H1 (cell line): Measurements from ENCODE around the gene PRLH. TPM values are rescaled to one million over a fixed set of nuclear protein-coding genes. Genes with fewer than 3 reads are reported as not detected.

Experiments used
- CTCF ChIA-PET: fragments of 300-600 bp; sonication (Branson Sonifier 250); formaldehyde crosslinking; loops from one replicate; lab custom pipeline; 2021; ENCODE audit not compliant: partially characterized antibody; lab: Charles Lee
- POLR2A ChIA-PET: fragments of 300-600 bp; sonication (Branson Sonifier 250); formaldehyde crosslinking; loops from one replicate; lab custom pipeline; 2021; ENCODE audit warnings: inconsistent platforms; ENCODE audit not compliant: partially characterized antibody; lab: Charles Lee
- DNase-seq, 2 experiments: peaks; one replicate each; pipeline versions ENCODE4 v3.0.0 to v3.0.0-alpha.2; 2010 to 2022; ENCODE audit warnings: low spot score in 2 of 2, low read depth in 1 of 2, mixed read lengths in 1 of 2
- FAIRE-seq: peaks from 2 replicates; lab custom pipeline; 2011; peaks lifted over from hg19 to GRCh38; lab: Jason Lieb, UNC
- H2AFZ ChIP-seq: 2 replicates; pipeline ENCODE4 v1.8.1; 2012; ENCODE audit warnings: low read length, inconsistent platforms
- H2AK5ac ChIP-seq: 2 replicates; pipeline ENCODE4 v1.6.1; 2013; ENCODE audit warnings: low read depth, low read length
- H2BK120ac ChIP-seq: replicated peaks from 2 replicates; pipeline ENCODE3; 2013; ENCODE audit warnings: low read depth, low read length, inconsistent platforms
- H2BK12ac ChIP-seq: 2 replicates; pipeline ENCODE4 v1.6.1; 2013; ENCODE audit warnings: low read depth, low read length
- H2BK15ac ChIP-seq: 2 replicates; pipeline ENCODE4 v1.6.1; 2013; ENCODE audit warnings: low read length
- H2BK20ac ChIP-seq: 2 replicates; pipeline ENCODE4 v1.6.1; 2013; ENCODE audit warnings: low read length
- H2BK5ac ChIP-seq: 2 replicates; pipeline ENCODE4 v1.6.1; 2013; ENCODE audit warnings: low read depth, low read length
- H3K14ac ChIP-seq: 2 replicates; pipeline ENCODE4 v1.6.1; 2013; ENCODE audit warnings: inconsistent platforms; ENCODE audit not compliant: insufficient read length
- H3K18ac ChIP-seq: 2 replicates; pipeline ENCODE4 v1.6.1; 2013; ENCODE audit warnings: low read length; ENCODE audit errors: extremely low read depth
- H3K23ac ChIP-seq: 2 replicates; pipeline ENCODE4 v1.6.1; 2013; ENCODE audit warnings: inconsistent platforms; ENCODE audit not compliant: insufficient read length
- H3K23me2 ChIP-seq: 2 replicates; pipeline ENCODE4 v1.6.1; 2013; ENCODE audit warnings: low read depth, low read length
- H3K27ac ChIP-seq: 2 replicates; pipeline ENCODE4 v1.6.1; 2011; ENCODE audit warnings: low read depth, low read length, inconsistent platforms
- H3K27me3 ChIP-seq, 4 experiments: replicated peaks in 1 of 4; 1 replicate in 1 of 4; 2 replicates in 3 of 4; pipeline versions ENCODE4 v1.6.1 to v1.8.1; 2011 to 2013; ENCODE audit warnings: low read length in 3 of 4, mild to moderate bottlenecking in 3 of 4, inconsistent platforms in 2 of 4, mixed read lengths in 2 of 4, moderate library complexity in 1 of 4; ENCODE audit not compliant: control insufficient read depth in 3 of 4, insufficient read depth in 3 of 4; ENCODE audit errors: extremely low read depth in 1 of 4
- H3K36me3 ChIP-seq, 4 experiments: 2 replicates each; pipeline versions ENCODE4 v1.6.1 to v1.8.1; 2011 to 2013; ENCODE audit warnings: mild to moderate bottlenecking in 4 of 4, low read length in 3 of 4, moderate library complexity in 2 of 4, control low read depth in 1 of 4, inconsistent platforms in 1 of 4; ENCODE audit not compliant: insufficient read depth in 4 of 4, control insufficient read depth in 2 of 4
- H3K4ac ChIP-seq: replicated peaks from 2 replicates; pipeline ENCODE3; 2013; ENCODE audit warnings: low read length, low read depth, mixed read lengths, inconsistent platforms; ENCODE audit not compliant: insufficient read length
- H3K4me1 ChIP-seq, 4 experiments: replicated peaks in 1 of 4; 1 replicate in 1 of 4; 2 replicates in 3 of 4; pipeline versions ENCODE4 v1.6.1 to v1.8.1; 2011 to 2013; ENCODE audit warnings: low read length in 3 of 4, inconsistent platforms in 2 of 4, mixed read lengths in 1 of 4; ENCODE audit not compliant: insufficient read depth in 4 of 4, control insufficient read depth in 3 of 4
- H3K4me2 ChIP-seq, 2 experiments: 2 replicates each; pipeline versions ENCODE4 v1.6.1 to v1.8.1; 2011 to 2013; ENCODE audit warnings: low read depth in 2 of 2, low read length in 2 of 2, control low read depth in 1 of 2, inconsistent platforms in 1 of 2, mild to moderate bottlenecking in 1 of 2; ENCODE audit not compliant: insufficient read depth in 1 of 2
- H3K4me3 ChIP-seq, 4 experiments: fragments of 200-600, 300-600 bp in 1 of 4; sonication (generic), shearing (Covaris generic), sonication (Bioruptor Twin) in 1 of 4; 2 replicates each; pipeline versions ENCODE4 v1.5.1 to v1.8.1; 2011 to 2016; ENCODE audit warnings: low read length in 4 of 4, low read depth in 3 of 4, control low read depth in 2 of 4, inconsistent platforms in 2 of 4, mild to moderate bottlenecking in 2 of 4, mixed read lengths in 1 of 4, moderate library complexity in 1 of 4; ENCODE audit not compliant: insufficient read depth in 2 of 4; ENCODE audit errors: extremely low read depth in 1 of 4
- H3K56ac ChIP-seq: replicated peaks from 2 replicates; pipeline ENCODE3; 2013; ENCODE audit warnings: low read depth, mild to moderate bottlenecking, mixed read lengths, low read length, inconsistent platforms; ENCODE audit not compliant: insufficient read length
- H3K79me1 ChIP-seq: 2 replicates; pipeline ENCODE4 v1.6.1; 2013; ENCODE audit warnings: low read depth, low read length, control low read depth
- H3K79me2 ChIP-seq, 2 experiments: 2 replicates each; pipeline versions ENCODE4 v1.6.1 to v1.8.1; 2012 to 2013; ENCODE audit warnings: low read length in 2 of 2, mild to moderate bottlenecking in 2 of 2, inconsistent platforms in 1 of 2; ENCODE audit not compliant: insufficient read depth in 2 of 2, control insufficient read depth in 1 of 2
- H3K9ac ChIP-seq, 4 experiments: replicated peaks in 1 of 4; 1 replicate in 1 of 4; 2 replicates in 3 of 4; pipeline versions ENCODE4 v1.6.1 to v1.8.1; 2011 to 2013; ENCODE audit warnings: low read depth in 3 of 4, low read length in 3 of 4, control low read depth in 2 of 4, mild to moderate bottlenecking in 2 of 4, moderate library complexity in 2 of 4, inconsistent platforms in 1 of 4; ENCODE audit errors: extremely low read depth in 1 of 4
- H3K9me3 ChIP-seq, 2 experiments: 2 replicates each; pipeline versions ENCODE4 v1.6.1 to v1.8.1; 2012 to 2013; ENCODE audit warnings: mild to moderate bottlenecking in 2 of 2, moderate library complexity in 2 of 2, control low read depth in 1 of 2, inconsistent platforms in 1 of 2, low read depth in 1 of 2, low read length in 1 of 2, mixed read lengths in 1 of 2; ENCODE audit not compliant: insufficient read depth in 2 of 2
- H4K20me1 ChIP-seq, 2 experiments: replicated peaks in 1 of 2; 2 replicates each; pipeline versions ENCODE3 to v1.8.1; 2011 to 2013; ENCODE audit warnings: inconsistent platforms in 2 of 2, low read length in 2 of 2, mild to moderate bottlenecking in 1 of 2; ENCODE audit not compliant: insufficient read depth in 2 of 2, control insufficient read depth in 1 of 2
- H4K5ac ChIP-seq: 2 replicates; pipeline ENCODE4 v1.6.1; 2013; ENCODE audit warnings: low read length, low read depth, mixed read lengths, inconsistent platforms; ENCODE audit not compliant: insufficient read length
- H4K8ac ChIP-seq: 2 replicates; pipeline ENCODE4 v1.8.0; 2013; ENCODE audit warnings: mild to moderate bottlenecking, moderate library complexity, low read length, inconsistent platforms; ENCODE audit not compliant: insufficient read depth; ENCODE audit errors: extremely low read depth
- H4K91ac ChIP-seq: replicated peaks from 2 replicates; pipeline ENCODE3; 2013; ENCODE audit warnings: low read length, mixed read lengths, inconsistent platforms; ENCODE audit not compliant: insufficient read length
- BRCA1 ChIP-seq: IDR thresholded peaks from 2 replicates; pipeline ENCODE4 v1.6.1; 2012; ENCODE audit warnings: low read depth, low read length, improper control_type of control experiment
- EGR1 ChIP-seq: IDR thresholded peaks from 2 replicates; pipeline ENCODE4 v1.6.1; 2011; ENCODE audit warnings: low read depth, low read length, borderline replicate concordance
- EZH2 ChIP-seq: fragments of 200-600 bp; sonication (generic); IDR thresholded peaks from 2 replicates; pipeline ENCODE4 v1.7.1; 2012; ENCODE audit warnings: low read depth, mild to moderate bottlenecking, moderate library complexity, low read length, inconsistent platforms; ENCODE audit not compliant: severe bottlenecking
- FOSL1 ChIP-seq: IDR thresholded peaks from 2 replicates; pipeline ENCODE4 v1.6.1; 2011; ENCODE audit warnings: mild to moderate bottlenecking, low read depth, low read length, moderate library complexity; ENCODE audit not compliant: insufficient read depth
- GABPA ChIP-seq: IDR thresholded peaks from 2 replicates; pipeline ENCODE4 v1.6.1; 2011; ENCODE audit warnings: mild to moderate bottlenecking, low read length, moderate library complexity, borderline replicate concordance; ENCODE audit not compliant: insufficient read depth
- HDAC2 ChIP-seq, 2 experiments: fragments of 300-600 bp in 1 of 2; sonication (generic) in 1 of 2; IDR thresholded peaks; 2 replicates each; pipeline ENCODE4 v1.6.1; 2011 to 2012; ENCODE audit warnings: low read depth in 2 of 2, low read length in 2 of 2, mild to moderate bottlenecking in 2 of 2, moderate library complexity in 2 of 2, borderline replicate concordance in 1 of 2, inconsistent platforms in 1 of 2
- JUND ChIP-seq: IDR thresholded peaks from 2 replicates; pipeline ENCODE4 v1.6.1; 2011; ENCODE audit warnings: mild to moderate bottlenecking, improper control_type of control experiment, low read length
- MAFK ChIP-seq: IDR thresholded peaks from 2 replicates; pipeline ENCODE4 v1.6.1; 2012; ENCODE audit warnings: low read depth, mild to moderate bottlenecking, improper control_type of control experiment, low read length
- NANOG ChIP-seq: IDR thresholded peaks from 2 replicates; pipeline ENCODE4 v1.6.1; 2011; ENCODE audit warnings: low read length, low read depth, mild to moderate bottlenecking, inconsistent platforms; ENCODE audit not compliant: insufficient read depth, poor library complexity, severe bottlenecking
- SIX5 ChIP-seq: IDR thresholded peaks from 2 replicates; pipeline ENCODE4 v1.6.1; 2011; ENCODE audit warnings: mild to moderate bottlenecking, low read depth, low read length
- TCF12 ChIP-seq: IDR thresholded peaks from 2 replicates; pipeline ENCODE4 v1.6.1; 2011; ENCODE audit warnings: low read depth, mild to moderate bottlenecking, low read length
- WGBS, 2 experiments: shearing (Covaris generic) in 1 of 2; methylation state at CpG; one replicate each; pipeline versions ENCODE4 v1.1.6 to v1.1.7; 2013 to 2015; ENCODE audit warnings: low lambda C conversion rate in 2 of 2, mixed read lengths in 2 of 2, inconsistent platforms in 1 of 2, low coverage in 1 of 2, missing lambda C conversion rate in 1 of 2; ENCODE audit not compliant: insufficient replicate concordance in 2 of 2, insufficient coverage in 1 of 2, insufficient read length in 1 of 2; ENCODE audit errors: extremely low coverage in 1 of 2, missing lambda C conversion rate in 1 of 2; 5-methylcytosine and 5-hydroxymethylcytosine counted together
- polyA plus RNA-seq, 7 experiments: library from polyadenylated mRNA; depleted of rRNA in 3 of 7; stranded (reverse) in 5 of 7; unstranded in 2 of 7; fragments of >200 nt in 5 of 7; fragments of 200-250 nt in 2 of 7; gene quantifications; 1 replicate in 5 of 7; 2 replicates in 1 of 7; 4 replicates in 1 of 7; pipeline versions ENCODE4 v1.2.1 to v1.2.3, GENCODE V29; 2011 to 2013; ENCODE audit warnings: missing spikeins in 2 of 7, mixed read lengths in 2 of 7
- total RNA-seq: library from RNA; stranded (reverse); fragmentation: NEBNext Ultra II Directional; extraction: Animal tissue kit (Norgen Biotek cat#: 25700); gene quantifications from 2 replicates; pipeline ENCODE4 v1.2.1, GENCODE V29; 2021
- TF ChIP-seq, protein P1 (sequence below): IDR thresholded peaks from 2 replicates; pipeline ENCODE4 v1.6.1; 2012; ENCODE audit warnings: inconsistent platforms

Gene PRLH
- total and polyA plus RNA-seq, 2 of the 8 experiments (the other 6 are each of a cell fraction or from before 2014, with no cell fraction given): not detected

DNA sequence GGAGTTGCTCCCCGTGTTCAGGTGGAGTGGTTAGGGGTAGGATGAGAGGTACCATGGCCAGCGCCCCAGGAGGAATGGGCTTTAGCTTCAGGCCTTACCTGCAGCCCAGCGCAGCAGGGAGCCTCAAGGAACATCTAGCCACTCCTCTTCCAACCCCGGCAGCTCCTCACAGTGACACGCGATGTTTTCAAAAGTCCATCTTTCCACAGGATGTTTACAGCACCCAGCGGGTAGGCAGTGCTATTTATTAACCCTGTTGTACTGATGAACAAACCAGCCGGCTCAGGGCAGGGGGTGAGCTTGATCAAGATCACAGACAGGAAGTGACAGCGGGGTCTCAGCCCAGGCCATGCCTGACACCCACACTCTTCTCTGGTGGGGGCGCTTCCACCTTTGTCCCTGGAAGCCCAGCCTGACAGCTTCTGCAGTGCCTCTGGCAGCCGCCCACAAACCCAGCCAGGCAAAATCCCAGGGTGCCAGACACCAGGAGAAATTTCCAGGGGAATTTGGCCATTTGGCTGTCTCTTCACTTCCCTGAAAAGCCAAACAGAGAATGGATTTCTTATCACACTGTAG lies 18.4 kb upstream of the PRLH start:
- H3K4me1 ChIP-seq: no peaks in the 10 kb centered on the region
- H2BK20ac ChIP-seq: no peak overlapping the region
- no peak overlapping the region for H3K14ac ChIP-seq
- no peak overlapping the region for H3K4ac ChIP-seq
- no peak overlapping the region for H2BK12ac ChIP-seq
- no peak overlapping the region for H3K27ac ChIP-seq
- H3K4me2 ChIP-seq: no peak overlapping the region
- H3K23me2 ChIP-seq: no peaks in the 10 kb centered on the region
- H4K91ac ChIP-seq: no peak overlapping the region
- H3K9me3 ChIP-seq: peaks cover 4% of the 10 kb centered on the region in 2 experiments; a peak in 2 of 4 replicates
- no peak overlapping the region for H2BK120ac ChIP-seq
- no peaks in the 10 kb centered on the region; the same call in 1 of the 2 replicates for H3K79me1 ChIP-seq
- no peak overlapping the region for H3K4me3 ChIP-seq
- H2BK15ac ChIP-seq: no peak overlapping the region
- CTCF ChIA-PET: interaction anchor here (0.9 to 5.5 kb wide), 6 partner anchors 9 to 126 kb away, joined by 3 to 32 read pairs (median 6); no protein-coding TSS in a partner anchor
- H3K27me3 ChIP-seq: no peaks in the 10 kb centered on the region; a peak in 1 of 7 replicates
- no peak for FAIRE-seq
- H2BK5ac ChIP-seq: no peak overlapping the region
- H2AK5ac ChIP-seq: no peak overlapping the region
- TF ChIP-seq SIX5 (no peak), NANOG (no peak), TCF12 (no peak), GABPA (no peak), FOSL1 (no peak), JUND (no peak), EGR1 (no peak), MAFK (no peak), EZH2 (no peak), HDAC2 (IDR thresholded peaks at IDR 0.05; ENCODE audit: borderline replicate concordance in 1 of 2, low read depth in 2 of 2, low read length in 2 of 2) (no peak), BRCA1 (no peak)
- TF ChIP-seq, protein P1, sequence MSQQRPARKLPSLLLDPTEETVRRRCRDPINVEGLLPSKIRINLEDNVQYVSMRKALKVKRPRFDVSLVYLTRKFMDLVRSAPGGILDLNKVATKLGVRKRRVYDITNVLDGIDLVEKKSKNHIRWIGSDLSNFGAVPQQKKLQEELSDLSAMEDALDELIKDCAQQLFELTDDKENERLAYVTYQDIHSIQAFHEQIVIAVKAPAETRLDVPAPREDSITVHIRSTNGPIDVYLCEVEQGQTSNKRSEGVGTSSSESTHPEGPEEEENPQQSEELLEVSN: no peak
- TF ChIP-seq, all 59 proteins: peak for 0
- no peak for DNase-seq
- H4K20me1 ChIP-seq: no peaks in the 10 kb centered on the region
- H3K56ac ChIP-seq: no peak overlapping the region
- H4K8ac ChIP-seq: no peak overlapping the region
- H3K79me2 ChIP-seq: no peaks in the 10 kb centered on the region
- 90% methylated on average over 10 of the region's 11 CpGs; no CpG with 5 or more reads in 1 of the 2 experiments for WGBS, 2 experiments
- no peak overlapping the region for H3K18ac ChIP-seq
- H3K36me3 ChIP-seq: peaks cover 2 to 7% (median 3%) of the 10 kb centered on the region in 4 experiments; a peak in 5 of 8 replicates
- H2AFZ ChIP-seq: no peak overlapping the region
- H3K9ac ChIP-seq: no peak overlapping the region
- H3K23ac ChIP-seq: no peak overlapping the region
- POLR2A ChIA-PET: interaction anchor here (1.3 kb wide), 1 partner anchor 42 kb away, joined by 3 read pairs; no protein-coding TSS in a partner anchor
- H4K5ac ChIP-seq: no peak overlapping the region
